IMR-90 (cell line): Measurements from ENCODE around the gene MBD3L2. TPM values are rescaled to one million over a fixed set of nuclear protein-coding genes. Genes with fewer than 3 reads are reported as not detected.

Experiments
- ATAC-seq: fragments of 200-7000 bp; cut with Tn5 transposase; 2 replicates; pipeline ENCODE4 v1.9.1; 2020; ENCODE audit warnings: low read depth, mild to moderate bottlenecking, moderate library complexity
- BruUV-seq: library from RNA; stranded (reverse); fragments of 400-500 nt; replicated peaks from 2 replicates; lab custom pipeline; 2021; lab: Mats Ljungman, UMichigan
- CTCF ChIA-PET: fragments of 300-600 bp; formaldehyde crosslinking; extraction: SDS; loops from one replicate; lab custom pipeline; 2021; ENCODE audit warnings: antibody characterized with exemption; lab: Yijun Ruan, JAX
- POLR2A ChIA-PET: fragments of 300-600 bp; sonication (Branson Sonifier 250); formaldehyde crosslinking; loops from one replicate; lab custom pipeline; 2022; ENCODE audit warnings: antibody characterized with exemption; ENCODE audit not compliant: unreplicated experiment; lab: Charles Lee
- DNase-seq: peaks from one replicate; pipeline ENCODE4 v3.0.0; 2013
- H2AFZ ChIP-seq: replicated peaks from 2 replicates; pipeline ENCODE3; 2013; ENCODE audit warnings: low read length, mild to moderate bottlenecking; ENCODE audit not compliant: poor library complexity
- H2AK5ac ChIP-seq: 2 replicates; pipeline ENCODE4 v1.6.1; 2013; ENCODE audit warnings: low read depth, low read length, inconsistent platforms
- H2AK9ac ChIP-seq: replicated peaks from 2 replicates; pipeline ENCODE3; 2013; ENCODE audit warnings: mild to moderate bottlenecking, low read depth, low read length, moderate library complexity; ENCODE audit not compliant: poor library complexity
- H2BK120ac ChIP-seq: 2 replicates; pipeline ENCODE4 v1.6.1; 2013; ENCODE audit warnings: low read depth, low read length, inconsistent platforms
- H2BK15ac ChIP-seq: 3 replicates; pipeline ENCODE4 v1.6.1; 2013; ENCODE audit warnings: low read depth, low read length, inconsistent platforms
- H2BK20ac ChIP-seq: 2 replicates; pipeline ENCODE4 v1.6.1; 2013; ENCODE audit warnings: low read depth, mild to moderate bottlenecking, inconsistent platforms, low read length, moderate library complexity
- H2BK5ac ChIP-seq: 2 replicates; pipeline ENCODE4 v1.6.1; 2013; ENCODE audit warnings: mild to moderate bottlenecking, low read depth, low read length, inconsistent platforms; ENCODE audit not compliant: poor library complexity, severe bottlenecking
- H3K14ac ChIP-seq: replicated peaks from 2 replicates; pipeline ENCODE4 v1.6.1; 2013; ENCODE audit warnings: low read depth, low read length, inconsistent platforms
- H3K18ac ChIP-seq: 2 replicates; pipeline ENCODE4 v1.6.1; 2013; ENCODE audit warnings: low read depth, low read length, control low read depth
- H3K23ac ChIP-seq: 2 replicates; pipeline ENCODE4 v1.6.1; 2013; ENCODE audit warnings: low read depth, low read length, inconsistent platforms
- H3K27ac ChIP-seq: 2 replicates; pipeline ENCODE4 v1.5.1; 2013; ENCODE audit warnings: mild to moderate bottlenecking, control low read depth, low read length; ENCODE audit not compliant: insufficient read depth
- H3K27me3 ChIP-seq: 2 replicates; pipeline ENCODE4 v1.6.1; 2013; ENCODE audit warnings: low read length; ENCODE audit not compliant: control insufficient read depth, insufficient read depth
- H3K36me3 ChIP-seq: 2 replicates; pipeline ENCODE4 v1.6.1; 2013; ENCODE audit warnings: low read length, mixed read lengths; ENCODE audit not compliant: control insufficient read depth, insufficient read depth
- H3K4ac ChIP-seq: 2 replicates; pipeline ENCODE4 v1.6.1; 2013; ENCODE audit warnings: low read depth, low read length, inconsistent platforms
- H3K4me1 ChIP-seq: 2 replicates; pipeline ENCODE4 v1.6.1; 2013; ENCODE audit warnings: low read length, mixed read lengths; ENCODE audit not compliant: control insufficient read depth, insufficient read depth
- H3K4me2 ChIP-seq: 2 replicates; pipeline ENCODE4 v1.6.1; 2013; ENCODE audit warnings: low read depth, mild to moderate bottlenecking, control low read depth, low read length, moderate library complexity
- H3K4me3 ChIP-seq: 2 replicates; pipeline ENCODE4 v1.5.1; 2013; ENCODE audit warnings: low read depth, mild to moderate bottlenecking, control low read depth, low read length, moderate library complexity; ENCODE audit not compliant: insufficient read depth
- H3K56ac ChIP-seq: 2 replicates; pipeline ENCODE4 v1.6.1; 2013; ENCODE audit warnings: low read length, inconsistent platforms; ENCODE audit not compliant: insufficient read depth; ENCODE audit errors: extremely low read depth
- H3K79me1 ChIP-seq, 2 experiments: 2 replicates each; pipeline ENCODE4 v1.6.1; 2013; ENCODE audit warnings: low read length in 2 of 2, inconsistent platforms in 1 of 2, low read depth in 1 of 2
- H3K9ac ChIP-seq: 2 replicates; pipeline ENCODE4 v1.6.1; 2013; ENCODE audit warnings: low read depth, low read length, control low read depth
- H3K9me1 ChIP-seq: 2 replicates; pipeline ENCODE4 v1.6.1; 2013; ENCODE audit warnings: low read length, inconsistent platforms; ENCODE audit not compliant: insufficient read depth
- H3K9me3 ChIP-seq: 2 replicates; pipeline ENCODE4 v1.6.1; 2013; ENCODE audit warnings: low read length; ENCODE audit not compliant: control insufficient read depth, insufficient read depth
- H4K20me1 ChIP-seq: 2 replicates; pipeline ENCODE4 v1.6.1; 2013; ENCODE audit warnings: low read length, inconsistent platforms; ENCODE audit not compliant: insufficient read depth
- H4K5ac ChIP-seq: 2 replicates; pipeline ENCODE4 v1.6.1; 2013; ENCODE audit warnings: mild to moderate bottlenecking, low read depth, low read length, control low read depth
- H4K8ac ChIP-seq, 2 experiments: 2 replicates each; pipeline ENCODE4 v1.6.1; 2013; ENCODE audit warnings: low read depth in 2 of 2, low read length in 2 of 2, control low read depth in 1 of 2, inconsistent platforms in 1 of 2
- H4K91ac ChIP-seq: 2 replicates; pipeline ENCODE4 v1.6.1; 2013; ENCODE audit warnings: low read depth, low read length, inconsistent platforms; ENCODE audit not compliant: insufficient read depth
- BHLHE40 ChIP-seq: fragments of 150-350 bp; IDR thresholded peaks from 2 replicates; pipeline ENCODE4 v1.6.1; 2016; ENCODE audit warnings: mild to moderate bottlenecking, low read depth, low read length
- POLR2A ChIP-seq: IDR thresholded peaks from 2 replicates; pipeline ENCODE4 v1.6.1; 2012; ENCODE audit warnings: mild to moderate bottlenecking, low read depth, low read length
- WGBS, 2 experiments: methylation state at CpG; one replicate each; pipeline versions ENCODE4 v1.1.5 to v1.1.7; 2013; ENCODE audit warnings: missing lambda C conversion rate in 2 of 2; ENCODE audit not compliant: insufficient read length in 1 of 2; ENCODE audit errors: extremely low coverage in 2 of 2; 5-methylcytosine and 5-hydroxymethylcytosine counted together
- dilution Hi-C: fragments of 300-500 bp; cut with HindIII; formaldehyde crosslinking; loops from one replicate; pipeline ENCODE4 v1.14.3; 2018; ENCODE audit warnings: low sequenced_read_pairs; ENCODE audit not compliant: unreplicated experiment
- in situ Hi-C: fragments of 300-500 bp; cut with MboI; formaldehyde crosslinking; loops from 3 replicates; pipeline ENCODE4 v1.14.3; 2019; ENCODE audit warnings: low sequenced_read_pairs, inconsistent platforms, mixed read lengths
- intact Hi-C: fragments of 100-400 bp; cut with micrococcal nuclease; formaldehyde crosslinking; loops from 2 replicates; pipeline ENCODE4 v1.10.0; 2022
- polyA plus RNA-seq, 3 experiments: library from polyadenylated mRNA; depleted of rRNA; stranded (reverse); fragments of >200 nt; gene quantifications; 2 replicates each; pipeline ENCODE4 v1.2.3, GENCODE V29; 2012; ENCODE audit warnings: low replicate concordance in 1 of 3
- total RNA-seq: library from RNA; depleted of rRNA; stranded (reverse); fragments of >200 nt; gene quantifications from 2 replicates; pipeline ENCODE4 v1.2.3, GENCODE V29; 2012

MBD3L2 gene
- total and polyA plus RNA-seq, 2 of the 4 experiments (the other 2 are of a cell fraction), result not detected

- no peak overlapping the region for H2BK15ac ChIP-seq
- no peaks in the 10 kb centered on the region; a peak in 1 of 4 replicates for H3K79me1 ChIP-seq
- H2AFZ ChIP-seq, result peak overlapping the region; percentile 91
These were observed 49.8 kb downstream of the MBD3L2 start for GRCh38 chr19:7098701-7099596.

More at GRCh38 chr19:7098701-7099596, 49.8 kb downstream of the MBD3L2 start:
- Histone ChIP-seq H3K9ac (peak overlapping the region; percentile 93), H3K4ac (peak overlapping the region; percentile 91), H3K14ac (peak overlapping the region; percentile 89), H3K27ac (peak overlapping the region; percentile 95), H2BK5ac (peak overlapping the region; percentile 87), H2AK9ac (peak overlapping the region; percentile 29), H3K9me3 (peaks cover 12% of the 10 kb centered on the region), H3K4me2 (peak overlapping the region; percentile 72), H3K36me3 (no peaks in the 10 kb centered on the region), H2BK120ac (peak overlapping the region; percentile 66), H3K56ac (peak overlapping the region; percentile 63), H4K8ac (peak overlapping the region; percentile 13 to 84), H3K4me1 (no peaks in the 10 kb centered on the region), H4K20me1 (no peaks in the 10 kb centered on the region), H3K9me1 (no peaks in the 10 kb centered on the region), H2BK20ac (no peak overlapping the region), H3K23ac (peak overlapping the region; percentile 72), H2AK5ac (0 out of 2 replicates have a peak overlapping the region, but pooled peaks have one; percentile 17), H3K27me3 (no peaks in the 10 kb centered on the region), H4K5ac (peak overlapping the region; percentile 94), H3K4me3 (peak overlapping the region; percentile 91), H4K91ac (peak overlapping the region; percentile 61), H3K18ac (peak overlapping the region; percentile 89)
- peak; percentile 95 for ATAC-seq
- DNase-seq, result peak; percentile 87
- BruUV-seq, result no TSS peak
- intact Hi-C loops, result no loop called here
- dilution Hi-C loops, result no loop called here
- POLR2A ChIA-PET, result no interaction called here
- in situ Hi-C loops, result no loop called here
- 0% methylated on average over 21 of the region's 78 CpGs; no CpG with 5 or more reads in 1 of the 2 experiments for WGBS, 2 experiments
- TF ChIP-seq BHLHE40 (no peak), POLR2A (0 out of 2 replicates have a peak, but pooled peaks have one; percentile 53)
- CTCF ChIA-PET, result interaction anchor here (1.7 kb wide), 1 partner anchor 242 kb away, joined by 7 read pairs; no protein-coding TSS in a partner anchor
